HG03095 (cell line): ENCODE data around the gene USP17L24.
"Not testable (repeated sequence)": the region's sequence is repeated elsewhere in the genome, so short reads cannot be mapped to it uniquely, and the experiment has no call there.

Experiments
- ATAC-seq: cut with Tn5 transposase; IDR thresholded peaks from one replicate; pipeline ENCODE4 v1.9.1; 2021; ENCODE audit warnings: moderate library complexity; ENCODE audit not compliant: unreplicated experiment

The USP17L24 gene

DNA sequence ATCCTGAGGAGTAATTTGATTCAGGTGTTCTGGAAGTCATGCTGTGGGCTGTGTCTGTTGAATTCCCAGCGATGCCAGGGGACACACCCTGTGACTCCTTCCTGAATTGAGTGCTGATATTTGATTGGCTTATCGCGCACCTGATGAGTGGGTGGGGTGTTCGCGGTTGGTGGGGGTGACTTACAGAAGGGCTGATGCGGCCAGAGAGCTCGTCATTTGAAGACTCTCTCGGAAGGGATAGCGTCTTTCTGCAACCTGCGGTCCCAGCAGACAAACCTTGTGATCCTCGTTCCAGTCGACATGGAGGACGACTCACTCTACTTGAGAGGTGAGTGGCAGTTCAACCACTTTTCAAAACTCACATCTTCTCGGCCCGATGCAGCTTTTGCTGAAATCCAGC, at the start of gene USP17L24:
TSS of gene USP17L24 (plus strand) at position 301 of the 400 bp plus-strand sequence. CDS start at position 301, 0 bp downstream.
- ATAC-seq = not testable (repeated sequence)

GRCh38 chr4:9324191-9324590, 774 bp upstream of the USP17L24 start:
- ATAC-seq = not testable (repeated sequence)

DNA sequence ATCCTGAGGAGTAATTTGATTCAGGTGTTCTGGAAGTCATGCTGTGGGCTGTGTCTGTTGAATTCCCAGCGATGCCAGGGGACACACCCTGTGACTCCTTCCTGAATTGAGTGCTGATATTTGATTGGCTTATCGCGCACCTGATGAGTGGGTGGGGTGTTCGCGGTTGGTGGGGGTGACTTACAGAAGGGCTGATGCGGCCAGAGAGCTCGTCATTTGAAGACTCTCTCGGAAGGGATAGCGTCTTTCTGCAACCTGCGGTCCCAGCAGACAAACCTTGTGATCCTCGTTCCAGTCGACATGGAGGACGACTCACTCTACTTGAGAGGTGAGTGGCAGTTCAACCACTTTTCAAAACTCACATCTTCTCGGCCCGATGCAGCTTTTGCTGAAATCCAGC, 4.6 kb downstream of the USP17L24 start, which contains the start of gene USP17L25:
TSS of gene USP17L25 (plus strand) at position 301 of the 400 bp plus-strand sequence. CDS start at position 301, 0 bp downstream.
- ATAC-seq = not testable (repeated sequence)

DNA sequence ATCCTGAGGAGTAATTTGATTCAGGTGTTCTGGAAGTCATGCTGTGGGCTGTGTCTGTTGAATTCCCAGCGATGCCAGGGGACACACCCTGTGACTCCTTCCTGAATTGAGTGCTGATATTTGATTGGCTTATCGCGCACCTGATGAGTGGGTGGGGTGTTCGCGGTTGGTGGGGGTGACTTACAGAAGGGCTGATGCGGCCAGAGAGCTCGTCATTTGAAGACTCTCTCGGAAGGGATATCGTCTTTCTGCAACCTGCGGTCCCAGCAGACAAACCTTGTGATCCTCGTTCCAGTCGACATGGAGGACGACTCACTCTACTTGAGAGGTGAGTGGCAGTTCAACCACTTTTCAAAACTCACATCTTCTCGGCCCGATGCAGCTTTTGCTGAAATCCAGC, 9.4 kb downstream of the USP17L24 start, which contains the start of gene USP17L26:
TSS of gene USP17L26 (plus strand) at position 301 of the 400 bp plus-strand sequence. CDS start at position 301, 0 bp downstream.
- not testable (repeated sequence) for ATAC-seq

GRCh38 chr4:9339103-9339502, 14.1 kb downstream of the USP17L24 start, which contains the start of gene USP17L5:
Gene USP17L5 (plus strand): TSS chr4:9339403. CDS start chr4:9339403, 0 bp downstream.
- ATAC-seq = not testable (repeated sequence)

DNA sequence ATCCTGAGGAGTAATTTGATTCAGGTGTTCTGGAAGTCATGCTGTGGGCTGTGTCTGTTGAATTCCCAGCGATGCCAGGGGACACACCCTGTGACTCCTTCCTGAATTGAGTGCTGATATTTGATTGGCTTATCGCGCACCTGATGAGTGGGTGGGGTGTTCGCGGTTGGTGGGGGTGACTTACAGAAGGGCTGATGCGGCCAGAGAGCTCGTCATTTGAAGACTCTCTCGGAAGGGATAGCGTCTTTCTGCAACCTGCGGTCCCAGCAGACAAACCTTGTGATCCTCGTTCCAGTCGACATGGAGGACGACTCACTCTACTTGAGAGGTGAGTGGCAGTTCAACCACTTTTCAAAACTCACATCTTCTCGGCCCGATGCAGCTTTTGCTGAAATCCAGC, 18.9 kb downstream of the USP17L24 start, which contains the start of gene USP17L27:
TSS of gene USP17L27 (plus strand) at position 301 of the 400 bp plus-strand sequence. CDS start at position 301, 0 bp downstream.
- ATAC-seq = not testable (repeated sequence)

GRCh38 chr4:9348593-9348992, 23.6 kb downstream of the USP17L24 start, which contains the start of gene USP17L28:
Gene USP17L28 (plus strand): TSS chr4:9348893. CDS start chr4:9348893, 0 bp downstream.
- not testable (repeated sequence) for ATAC-seq

- ATAC-seq = not testable (repeated sequence)
These were observed 25.9 kb downstream of the USP17L24 start for GRCh38 chr4:9350866-9351265.

DNA sequence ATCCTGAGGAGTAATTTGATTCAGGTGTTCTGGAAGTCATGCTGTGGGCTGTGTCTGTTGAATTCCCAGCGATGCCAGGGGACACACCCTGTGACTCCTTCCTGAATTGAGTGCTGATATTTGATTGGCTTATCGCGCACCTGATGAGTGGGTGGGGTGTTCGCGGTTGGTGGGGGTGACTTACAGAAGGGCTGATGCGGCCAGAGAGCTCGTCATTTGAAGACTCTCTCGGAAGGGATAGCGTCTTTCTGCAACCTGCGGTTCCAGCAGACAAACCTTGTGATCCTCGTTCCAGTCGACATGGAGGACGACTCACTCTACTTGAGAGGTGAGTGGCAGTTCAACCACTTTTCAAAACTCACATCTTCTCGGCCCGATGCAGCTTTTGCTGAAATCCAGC, 28.4 kb downstream of the USP17L24 start, which contains the start of gene USP17L29:
TSS of gene USP17L29 (plus strand) at position 301 of the 400 bp plus-strand sequence. CDS start at position 301, 0 bp downstream.
- not testable (repeated sequence) for ATAC-seq

DNA sequence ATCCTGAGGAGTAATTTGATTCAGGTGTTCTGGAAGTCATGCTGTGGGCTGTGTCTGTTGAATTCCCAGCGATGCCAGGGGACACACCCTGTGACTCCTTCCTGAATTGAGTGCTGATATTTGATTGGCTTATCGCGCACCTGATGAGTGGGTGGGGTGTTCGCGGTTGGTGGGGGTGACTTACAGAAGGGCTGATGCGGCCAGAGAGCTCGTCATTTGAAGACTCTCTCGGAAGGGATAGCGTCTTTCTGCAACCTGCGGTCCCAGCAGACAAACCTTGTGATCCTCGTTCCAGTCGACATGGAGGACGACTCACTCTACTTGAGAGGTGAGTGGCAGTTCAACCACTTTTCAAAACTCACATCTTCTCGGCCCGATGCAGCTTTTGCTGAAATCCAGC, 37.9 kb downstream of the USP17L24 start, which contains the start of gene USP17L30:
TSS of gene USP17L30 (plus strand) at position 301 of the 400 bp plus-strand sequence. CDS start at position 301, 0 bp downstream.
- not testable (repeated sequence) for ATAC-seq
